Natural killer cell (primary cell): ENCODE results near the gene KRCC1. TPM values are rescaled to one million over a fixed set of nuclear protein-coding genes. Genes with fewer than 3 reads are reported as not detected.

Experiments used
- ATAC-seq, 3 donors: fragments of 150-1000 bp in 2 of 3; fragments of 200-7000 bp in 1 of 3; cut with Tn5 transposase; 1 replicate in 1 of 3; 2 replicates in 2 of 3; pipeline ENCODE4 v1.10.0; 2021; ENCODE audit warnings: mild to moderate bottlenecking in 2 of 3, moderate library complexity in 2 of 3
- DNase-seq, 2 donors: peaks; one replicate each; pipeline versions ENCODE4 v3.0.0 to v3.0.0-alpha.2; 2013 to 2021; ENCODE audit warnings: mixed read lengths in 1 of 2
- H3K27ac ChIP-seq: one replicate; pipeline ENCODE4 v1.5.1; 2013; ENCODE audit warnings: mild to moderate bottlenecking, low read length
- H3K27me3 ChIP-seq: one replicate; pipeline ENCODE4 v1.6.1; 2013; ENCODE audit warnings: low read length; ENCODE audit not compliant: control insufficient read depth, insufficient read depth
- H3K36me3 ChIP-seq: one replicate; pipeline ENCODE4 v1.6.1; 2013; ENCODE audit warnings: low read length; ENCODE audit not compliant: control insufficient read depth, insufficient read depth
- H3K4me1 ChIP-seq: one replicate; pipeline ENCODE4 v1.6.1; 2013; ENCODE audit warnings: low read length; ENCODE audit not compliant: control insufficient read depth, insufficient read depth
- H3K4me3 ChIP-seq: one replicate; pipeline ENCODE4 v1.5.1; 2013; ENCODE audit warnings: low read length
- H3K9me3 ChIP-seq: one replicate; pipeline ENCODE4 v1.6.1; 2013; ENCODE audit warnings: low read length; ENCODE audit not compliant: control insufficient read depth, insufficient read depth
- H3K27ac Mint-ChIP-seq, 2 donors: one replicate each; pipeline ENCODE4 v1.8.0; 2022; ENCODE audit warnings: mild to moderate bottlenecking in 2 of 2, mixed read lengths in 2 of 2, moderate library complexity in 1 of 2
- H3K27me3 Mint-ChIP-seq, 2 donors: one replicate each; pipeline ENCODE4 v1.8.0; 2022; ENCODE audit warnings: low read depth in 2 of 2, mixed read lengths in 2 of 2
- H3K36me3 Mint-ChIP-seq: one replicate; pipeline ENCODE4 v1.8.0; 2022; ENCODE audit warnings: mixed read lengths
- H3K4me1 Mint-ChIP-seq, 2 donors: one replicate each; pipeline ENCODE4 v1.8.0; 2022; ENCODE audit warnings: mixed read lengths in 2 of 2
- H3K4me3 Mint-ChIP-seq: one replicate; pipeline ENCODE4 v1.8.0; 2022; ENCODE audit warnings: mild to moderate bottlenecking, moderate library complexity, mixed read lengths
- H3K9me3 Mint-ChIP-seq, 2 donors: one replicate each; pipeline ENCODE4 v1.8.0; 2022; ENCODE audit warnings: mixed read lengths in 2 of 2
- WGBS: methylation state at CpG from one replicate; pipeline ENCODE4 v1.1.7; 2013; ENCODE audit warnings: missing lambda C conversion rate; ENCODE audit not compliant: insufficient coverage; 5-methylcytosine and 5-hydroxymethylcytosine counted together
- intact Hi-C: fragments of 100-400 bp; cut with micrococcal nuclease; formaldehyde crosslinking; loops from one replicate; pipeline ENCODE4 v1.14.2; 2022
- total RNA-seq, 4 donors: library from RNA; stranded (reverse); fragments of 120-200 nt in 1 of 4; gene quantifications; one replicate each; pipeline versions ENCODE4 v1.2.3 to v1.2.4, GENCODE V29; 2013 to 2022
- TF ChIP-seq, protein P1 (sequence below): fragments of 200-600 bp; IDR thresholded peaks from one replicate; pipeline ENCODE4 v1.8.0; 2022; ENCODE audit warnings: antibody characterized with exemption

KRCC1 gene
- total RNA-seq, 3 donors from 2014 or later (not counting 1 experiment from before 2014, with no cell fraction given): 9.0 to 17.0 (median 10.5) TPM

DNA sequence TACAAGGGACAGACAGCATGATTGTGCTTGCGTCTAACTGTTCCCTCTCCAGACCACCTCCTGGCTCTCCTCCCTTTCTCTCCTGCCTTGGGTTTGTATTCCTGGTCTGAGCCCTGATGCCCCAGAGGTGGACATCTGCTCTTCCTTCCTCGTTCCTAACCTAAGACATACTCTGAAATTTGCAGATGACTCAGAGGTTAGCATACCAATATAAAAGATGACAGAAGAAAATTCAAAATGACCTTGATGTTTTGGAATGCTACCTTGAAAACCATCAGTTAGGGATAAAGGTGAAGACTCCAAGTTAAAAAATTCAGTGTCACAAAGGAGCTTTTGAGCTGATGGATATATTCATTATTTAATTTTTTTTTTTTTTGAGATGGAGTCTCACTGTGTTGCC lies 25.0 kb upstream of the KRCC1 start:
- DNase-seq (no peak), ATAC-seq (no peak)
- H3K9me3 Mint-ChIP-seq: no peaks in the 10 kb centered on the region
- Histone ChIP-seq H3K9me3 (no peaks in the 10 kb centered on the region), H3K27me3 (no peaks in the 10 kb centered on the region), H3K4me1 (no peaks in the 10 kb centered on the region), H3K4me3 (no peak overlapping the region), H3K36me3 (no peaks in the 10 kb centered on the region), H3K27ac (no peak overlapping the region)
- 95% methylated on average over 1 of the region's 2 CpGs for WGBS
- H3K27me3 Mint-ChIP-seq: peaks cover 0 to 10% of the 10 kb centered on the region in 2 donors
- TF ChIP-seq, protein P1, sequence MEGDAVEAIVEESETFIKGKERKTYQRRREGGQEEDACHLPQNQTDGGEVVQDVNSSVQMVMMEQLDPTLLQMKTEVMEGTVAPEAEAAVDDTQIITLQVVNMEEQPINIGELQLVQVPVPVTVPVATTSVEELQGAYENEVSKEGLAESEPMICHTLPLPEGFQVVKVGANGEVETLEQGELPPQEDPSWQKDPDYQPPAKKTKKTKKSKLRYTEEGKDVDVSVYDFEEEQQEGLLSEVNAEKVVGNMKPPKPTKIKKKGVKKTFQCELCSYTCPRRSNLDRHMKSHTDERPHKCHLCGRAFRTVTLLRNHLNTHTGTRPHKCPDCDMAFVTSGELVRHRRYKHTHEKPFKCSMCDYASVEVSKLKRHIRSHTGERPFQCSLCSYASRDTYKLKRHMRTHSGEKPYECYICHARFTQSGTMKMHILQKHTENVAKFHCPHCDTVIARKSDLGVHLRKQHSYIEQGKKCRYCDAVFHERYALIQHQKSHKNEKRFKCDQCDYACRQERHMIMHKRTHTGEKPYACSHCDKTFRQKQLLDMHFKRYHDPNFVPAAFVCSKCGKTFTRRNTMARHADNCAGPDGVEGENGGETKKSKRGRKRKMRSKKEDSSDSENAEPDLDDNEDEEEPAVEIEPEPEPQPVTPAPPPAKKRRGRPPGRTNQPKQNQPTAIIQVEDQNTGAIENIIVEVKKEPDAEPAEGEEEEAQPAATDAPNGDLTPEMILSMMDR: no peak
- intact Hi-C loops: no loop called here
- no peak overlapping the region for H3K4me3 Mint-ChIP-seq
- no peak overlapping the region for H3K27ac Mint-ChIP-seq
- no peaks in the 10 kb centered on the region for H3K36me3 Mint-ChIP-seq
- no peaks in the 10 kb centered on the region for H3K4me1 Mint-ChIP-seq

- intact Hi-C loops: no loop called here
- H3K27ac ChIP-seq: no peak overlapping the region
- no peak overlapping the region for H3K4me3 ChIP-seq
- ATAC-seq (no peak), DNase-seq (no peak)
- Mint-ChIP-seq H3K36me3 (no peaks in the 10 kb centered on the region), H3K27me3 (peaks cover 10 to 14% of the 10 kb centered on the region in 2 donors), H3K27ac (no peak overlapping the region), H3K4me3 (no peak overlapping the region), H3K4me1 (no peaks in the 10 kb centered on the region), H3K9me3 (no peaks in the 10 kb centered on the region)
- 58% methylated on average over 3 of the region's 3 CpGs for WGBS
- no peaks in the 10 kb centered on the region for H3K27me3 ChIP-seq
- TF ChIP-seq, protein P1: no peak
- H3K9me3 ChIP-seq: no peaks in the 10 kb centered on the region
- no peaks in the 10 kb centered on the region for H3K4me1 ChIP-seq
- H3K36me3 ChIP-seq: no peaks in the 10 kb centered on the region
Observed at GRCh38 chr2:88078643-88079172, 23.1 kb upstream of the KRCC1 start.

- intact Hi-C loops: no loop called here
- no peak for ATAC-seq
- 87% methylated on average over 8 of the region's 8 CpGs for WGBS
Observed at GRCh38 chr2:88077080-88077479, 21.5 kb upstream of the KRCC1 start.

More at GRCh38 chr2:88077080-88077479, 21.5 kb upstream of the KRCC1 start:
- H3K9me3 ChIP-seq: no peaks in the 10 kb centered on the region
- Mint-ChIP-seq H3K27ac (no peak overlapping the region), H3K4me1 (no peaks in the 10 kb centered on the region), H3K9me3 (no peaks in the 10 kb centered on the region), H3K4me3 (no peak overlapping the region), H3K36me3 (no peaks in the 10 kb centered on the region), H3K27me3 (peaks cover 8 to 17% of the 10 kb centered on the region in 2 donors)
- H3K4me3 ChIP-seq: no peak overlapping the region
- no peak for DNase-seq
- H3K27me3 ChIP-seq: no peaks in the 10 kb centered on the region
- H3K4me1 ChIP-seq: no peaks in the 10 kb centered on the region
- H3K36me3 ChIP-seq: no peaks in the 10 kb centered on the region
- TF ChIP-seq, protein P1: no peak
- H3K27ac ChIP-seq: no peak overlapping the region
